Measurements from ENCODE around the gene SEC61B. TPM values are rescaled to one million over a fixed set of nuclear protein-coding genes. Genes with fewer than 3 reads are reported as not detected.

Gene SEC61B
- total RNA-seq, 3 donors from 2014 or later: 81.5 to 122 (median 81.7) TPM

GRCh38 chr9:99221266-99221620 is 839 bp upstream of the SEC61B start:
- TF ChIP-seq, protein P1, sequence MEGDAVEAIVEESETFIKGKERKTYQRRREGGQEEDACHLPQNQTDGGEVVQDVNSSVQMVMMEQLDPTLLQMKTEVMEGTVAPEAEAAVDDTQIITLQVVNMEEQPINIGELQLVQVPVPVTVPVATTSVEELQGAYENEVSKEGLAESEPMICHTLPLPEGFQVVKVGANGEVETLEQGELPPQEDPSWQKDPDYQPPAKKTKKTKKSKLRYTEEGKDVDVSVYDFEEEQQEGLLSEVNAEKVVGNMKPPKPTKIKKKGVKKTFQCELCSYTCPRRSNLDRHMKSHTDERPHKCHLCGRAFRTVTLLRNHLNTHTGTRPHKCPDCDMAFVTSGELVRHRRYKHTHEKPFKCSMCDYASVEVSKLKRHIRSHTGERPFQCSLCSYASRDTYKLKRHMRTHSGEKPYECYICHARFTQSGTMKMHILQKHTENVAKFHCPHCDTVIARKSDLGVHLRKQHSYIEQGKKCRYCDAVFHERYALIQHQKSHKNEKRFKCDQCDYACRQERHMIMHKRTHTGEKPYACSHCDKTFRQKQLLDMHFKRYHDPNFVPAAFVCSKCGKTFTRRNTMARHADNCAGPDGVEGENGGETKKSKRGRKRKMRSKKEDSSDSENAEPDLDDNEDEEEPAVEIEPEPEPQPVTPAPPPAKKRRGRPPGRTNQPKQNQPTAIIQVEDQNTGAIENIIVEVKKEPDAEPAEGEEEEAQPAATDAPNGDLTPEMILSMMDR (IDR thresholded peaks at IDR 0.05): no peak
- ATAC-seq (peak; percentile 12), DNase-seq (peak in 1 of 3 donors; percentile 23)
- Histone ChIP-seq H3K4me3 (peak overlapping the region; percentile 98), H3K36me3 (ENCODE audit: low read depth) (no peaks in the 10 kb centered on the region), H3K9me3 (no peaks in the 10 kb centered on the region), H3K4me1 (ENCODE audit: low read depth) (peaks cover 26% of the 10 kb centered on the region)
- intact Hi-C loops (cut with DNase I, micrococcal nuclease): no loop called here

DNA sequence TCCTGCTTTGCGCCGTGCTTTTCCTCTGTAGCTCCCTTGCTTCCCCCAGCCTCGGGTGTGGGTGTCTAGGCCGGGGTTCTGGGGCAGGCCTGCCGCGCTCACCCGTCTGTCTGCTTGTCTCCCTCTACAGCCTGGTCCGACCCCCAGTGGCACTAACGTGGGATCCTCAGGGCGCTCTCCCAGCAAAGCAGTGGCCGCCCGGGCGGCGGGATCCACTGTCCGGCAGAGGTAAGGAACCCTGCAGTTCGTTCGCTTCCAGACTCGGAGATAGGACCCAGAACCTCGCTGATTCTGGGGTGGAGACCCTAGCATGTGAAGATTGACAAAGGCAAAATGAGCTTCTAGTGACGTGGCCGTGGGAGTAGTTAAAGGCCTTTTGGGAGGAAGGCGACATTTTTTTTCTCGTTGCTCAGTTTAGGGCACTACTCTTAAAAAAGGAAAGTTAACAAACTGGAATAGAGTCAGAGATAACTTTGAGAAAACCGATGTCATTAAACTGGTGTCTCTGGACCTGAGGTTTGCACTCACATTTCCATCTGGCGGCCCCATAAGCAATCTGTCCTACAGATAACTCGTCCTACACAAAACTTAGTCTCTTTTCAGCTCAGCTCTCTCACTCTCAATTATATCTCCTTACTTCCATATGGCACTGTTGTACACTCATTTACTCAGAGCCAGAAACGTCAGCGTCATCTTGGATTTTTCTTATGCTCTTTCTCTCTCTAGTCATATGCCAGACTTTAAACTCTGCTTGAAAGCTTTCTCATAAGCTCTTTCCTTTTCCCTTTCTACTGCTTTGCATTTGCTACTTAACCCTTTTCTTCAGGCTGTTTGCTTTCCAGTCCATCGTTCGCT is 561 bp downstream of the SEC61B start:
- peaks cover 26% of the 10 kb centered on the region for H3K4me1 ChIP-seq (ENCODE audit: low read depth)
- DNase-seq (no peak), ATAC-seq (peak; percentile 22)
- H3K4me3 ChIP-seq: peak overlapping the region; percentile 98
- TF ChIP-seq, protein P1 (IDR thresholded peaks at IDR 0.05): no peak
- H3K36me3 ChIP-seq (ENCODE audit: low read depth): no peaks in the 10 kb centered on the region
- intact Hi-C loops (cut with DNase I, micrococcal nuclease): no loop called here
- no peaks in the 10 kb centered on the region for H3K9me3 ChIP-seq

GRCh38 chr9:99224445-99224844 is 2.4 kb downstream of the SEC61B start:
- H3K4me1 ChIP-seq (ENCODE audit: low read depth): peaks cover 26% of the 10 kb centered on the region
- intact Hi-C loops (cut with DNase I, micrococcal nuclease): no loop called here
- H3K36me3 ChIP-seq (ENCODE audit: low read depth): no peaks in the 10 kb centered on the region
- DNase-seq (no peak), ATAC-seq (no peak)
- H3K9me3 ChIP-seq: no peaks in the 10 kb centered on the region
- H3K4me3 ChIP-seq: no peak overlapping the region
- TF ChIP-seq, protein P1 (IDR thresholded peaks at IDR 0.05): no peak

DNA sequence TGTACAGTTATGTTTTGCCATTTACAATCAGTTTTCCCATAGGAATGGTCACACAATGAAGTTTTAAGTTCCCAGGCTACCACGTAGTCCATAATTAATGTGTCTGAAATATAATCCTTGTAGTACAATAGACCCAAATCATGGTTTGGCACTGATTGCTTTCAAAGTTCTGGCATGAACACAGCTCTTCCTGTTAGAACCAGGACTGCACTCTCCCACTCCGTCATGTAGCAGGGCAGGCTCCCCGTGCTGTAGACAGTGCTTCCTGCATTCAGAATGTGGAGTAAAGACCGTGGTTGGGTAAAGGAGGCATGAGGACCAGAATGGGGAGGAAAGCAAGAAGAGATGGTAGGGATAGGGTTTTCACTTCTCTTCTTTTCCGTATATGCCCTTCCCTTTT is 4.0 kb downstream of the SEC61B start:
- no peaks in the 10 kb centered on the region for H3K36me3 ChIP-seq (ENCODE audit: low read depth)
- ATAC-seq (no peak), DNase-seq (no peak)
- H3K4me3 ChIP-seq: no peak overlapping the region
- H3K4me1 ChIP-seq (ENCODE audit: low read depth): peaks cover 16% of the 10 kb centered on the region
- H3K9me3 ChIP-seq: no peaks in the 10 kb centered on the region
- TF ChIP-seq, protein P1 (IDR thresholded peaks at IDR 0.05): no peak
- intact Hi-C loops (cut with DNase I, micrococcal nuclease): no loop called here

DNA sequence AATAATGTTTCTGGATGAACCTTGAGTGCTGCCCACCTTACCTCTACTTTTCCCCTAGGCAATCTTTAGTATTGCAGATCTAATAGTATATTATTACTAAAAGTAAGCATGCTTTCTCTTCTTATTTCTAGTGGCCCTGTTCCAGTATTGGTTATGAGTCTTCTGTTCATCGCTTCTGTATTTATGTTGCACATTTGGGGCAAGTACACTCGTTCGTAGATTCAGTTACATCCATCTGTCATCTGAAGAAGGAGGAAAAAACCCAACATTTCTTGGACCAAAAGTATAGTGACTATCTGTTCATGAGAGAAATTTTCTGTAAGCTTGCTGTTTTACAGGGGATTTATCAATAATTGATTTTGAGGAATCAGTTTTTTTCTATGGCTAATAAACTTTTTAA is 8.1 kb downstream of the SEC61B start:
- DNase-seq: no peak
- no peak overlapping the region for H3K4me3 ChIP-seq
- H3K4me1 ChIP-seq (ENCODE audit: low read depth): no peaks in the 10 kb centered on the region
- TF ChIP-seq, protein P1 (IDR thresholded peaks at IDR 0.05): no peak
- no peak for ATAC-seq
- intact Hi-C loops (cut with DNase I, micrococcal nuclease): no loop called here
- no peaks in the 10 kb centered on the region for H3K9me3 ChIP-seq
- H3K36me3 ChIP-seq (ENCODE audit: low read depth): no peaks in the 10 kb centered on the region

Measured in mucosa of descending colon (tissue), 3 donors.